Right forelimb (tissue), 1 donor: Measurements from ENCODE around the gene SHC4.
A peak's percentile ranks its signal among the peaks of the same experiment; 100 is the strongest.
"Not testable (repeated sequence)": the region's sequence is repeated elsewhere in the genome, so short reads cannot be mapped to it uniquely, and the experiment has no call there.

ENCODE experiments used
- DNase-seq: peaks from one replicate; pipeline ENCODE4 v3.0.0-alpha.2; 2018

The SHC4 gene

DNA sequence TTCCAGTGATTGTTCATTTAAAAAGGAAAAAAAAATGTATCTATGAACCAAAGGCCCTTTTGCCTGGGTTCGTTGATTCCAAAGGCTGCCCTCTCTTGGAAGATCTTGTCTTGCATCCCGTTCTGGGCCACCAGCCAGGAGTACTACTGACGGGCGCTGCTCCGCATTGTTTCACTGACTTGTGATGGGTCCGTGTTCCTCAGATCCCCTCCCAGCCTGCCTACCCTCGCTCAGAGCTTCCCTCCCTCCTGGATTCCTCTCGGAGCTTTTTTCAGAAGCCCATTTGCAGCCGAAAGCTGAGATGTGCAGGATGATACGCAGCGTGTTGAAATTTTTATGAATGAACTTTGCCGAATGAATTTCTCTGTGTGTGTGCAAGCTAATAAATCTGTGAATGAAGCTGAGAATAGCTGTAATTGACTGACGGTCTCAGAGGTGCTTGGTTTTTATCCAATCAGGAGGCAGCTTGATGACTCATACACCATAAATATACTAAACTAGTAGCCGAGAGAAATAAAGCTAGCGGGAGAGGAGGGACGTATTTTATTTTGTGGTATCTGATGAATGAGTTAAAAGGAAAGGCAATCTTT lies at the start of gene SHC4:
Gene SHC4, minus strand, starts transcription at position 396 of the 590 bp plus-strand sequence. CDS start 904 bp downstream, outside the sequence.
- peak; percentile 85 for DNase-seq

DNA sequence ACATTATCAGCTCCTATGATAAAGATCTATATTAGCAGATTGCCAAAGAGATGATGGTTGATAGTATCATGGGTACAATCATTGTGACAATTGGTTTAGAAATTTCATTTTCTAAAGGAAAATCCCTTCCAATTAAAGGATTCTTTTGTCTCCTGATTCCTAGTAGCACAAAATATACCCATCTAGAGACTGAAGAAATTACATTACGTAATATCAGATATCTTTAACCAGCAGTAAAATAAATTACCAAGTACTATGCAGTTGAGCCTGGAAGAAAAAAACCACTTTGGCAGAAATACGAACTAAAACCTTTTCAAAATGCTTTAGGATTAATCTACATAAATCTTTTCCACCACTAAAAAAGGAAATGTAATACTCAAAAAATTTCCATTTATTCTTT lies 35.6 kb upstream of the SHC4 start:
- DNase-seq = no peak

DNA sequence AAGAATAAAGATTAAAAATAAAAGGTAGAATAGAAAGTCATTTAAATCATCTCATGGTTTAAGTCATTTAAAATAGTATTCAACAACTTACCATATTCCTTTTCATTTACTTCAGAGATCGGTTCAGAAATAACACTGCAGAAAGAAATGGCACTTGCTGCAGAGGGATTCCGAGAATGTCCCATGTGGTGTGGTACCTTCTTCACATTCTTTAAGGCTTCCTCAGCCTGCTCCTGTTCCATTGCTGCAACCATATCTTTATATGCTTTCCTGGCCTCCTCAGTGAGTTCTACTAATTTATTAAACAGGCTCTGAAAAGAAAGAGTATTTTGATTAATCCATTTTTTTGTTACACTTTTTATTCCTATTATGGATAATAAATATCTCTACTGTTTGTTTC lies 32.6 kb upstream of the SHC4 start:
- DNase-seq = no peak

GRCh38 chr15:48993380-48993779 lies 29.7 kb upstream of the SHC4 start:
- no peak for DNase-seq

DNA sequence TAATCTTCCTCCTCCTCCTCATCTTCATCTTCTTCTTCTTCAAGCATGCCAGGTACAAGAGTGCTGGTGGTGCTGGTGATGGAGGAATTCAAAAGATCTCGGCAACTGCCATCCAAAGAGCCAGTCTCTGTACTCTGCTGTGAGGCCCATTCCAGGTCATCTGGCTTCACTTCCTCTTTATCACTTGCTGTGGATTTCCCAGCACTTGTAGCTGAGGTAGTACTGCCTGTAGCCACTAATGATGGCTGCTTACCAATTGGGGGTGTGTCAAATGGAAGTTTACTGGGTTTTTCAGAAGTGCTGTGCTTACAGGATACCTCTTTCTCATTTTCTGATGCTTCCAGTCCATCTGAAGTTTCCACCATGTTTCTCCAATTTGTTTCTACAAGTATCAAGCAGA lies 28.8 kb upstream of the SHC4 start:
- DNase-seq = no peak

DNA sequence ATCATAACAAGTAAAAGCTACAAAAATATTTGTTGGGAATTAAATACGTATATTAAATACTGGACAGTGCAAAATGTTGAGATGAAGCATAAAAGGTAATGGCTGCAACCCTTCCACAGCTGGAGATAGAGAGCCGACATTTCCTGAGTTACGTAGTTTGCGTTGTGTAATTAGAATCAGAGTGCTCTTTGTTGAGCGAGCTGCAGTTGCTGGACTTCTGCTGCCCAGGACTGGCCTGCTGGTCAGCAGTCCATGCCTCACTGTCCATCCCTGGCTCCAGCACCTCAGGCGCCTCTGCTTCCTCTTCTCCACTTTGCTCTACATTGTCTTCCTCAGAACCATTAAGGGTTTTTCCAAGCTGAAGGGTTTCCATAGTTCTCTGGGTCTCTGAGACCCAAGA lies 28.4 kb upstream of the SHC4 start:
- no peak for DNase-seq

GRCh38 chr15:48989170-48989569 lies 25.5 kb upstream of the SHC4 start:
- DNase-seq = no peak

- no peak for DNase-seq
Measured at GRCh38 chr15:48987142-48987541, 23.4 kb upstream of the SHC4 start.

DNA sequence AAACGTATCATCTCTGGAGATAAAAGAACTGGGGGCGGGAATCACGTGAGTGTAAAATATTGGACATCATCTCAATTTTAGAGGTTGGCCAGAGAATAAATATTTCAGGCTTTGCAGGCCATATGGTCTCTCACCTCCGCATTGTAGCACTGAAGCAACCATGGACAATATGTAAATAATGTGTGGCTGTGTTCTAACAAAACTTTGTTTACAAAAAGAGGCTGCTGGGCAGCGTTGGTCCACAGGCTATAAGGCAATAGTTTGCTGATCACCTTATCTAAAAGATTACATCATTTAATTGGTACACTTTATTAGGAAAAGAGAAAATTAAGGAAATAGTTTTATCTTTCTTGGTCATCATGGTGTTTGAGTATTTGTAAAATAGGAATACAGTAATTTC lies 22.5 kb upstream of the SHC4 start:
- DNase-seq = no peak

DNA sequence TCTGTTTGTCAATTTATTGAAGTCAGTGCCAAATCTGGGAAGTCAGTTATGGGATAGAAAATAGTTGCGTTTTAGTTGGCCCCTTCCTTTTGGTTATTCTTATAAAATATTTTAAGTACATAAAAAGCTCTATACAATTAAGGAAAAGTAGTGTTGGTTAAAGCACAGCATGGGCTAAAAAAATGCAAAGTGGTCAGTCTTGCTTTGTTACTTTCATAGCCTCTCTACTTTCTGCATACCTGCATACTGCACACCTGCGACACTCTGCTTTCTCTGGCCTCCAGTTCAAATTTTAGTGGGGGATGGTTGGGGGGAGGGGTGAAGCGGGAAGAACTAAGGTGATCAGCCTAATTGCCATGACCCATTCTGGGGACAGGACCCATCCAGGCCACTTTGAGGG lies 21.8 kb upstream of the SHC4 start:
- no peak for DNase-seq

DNA sequence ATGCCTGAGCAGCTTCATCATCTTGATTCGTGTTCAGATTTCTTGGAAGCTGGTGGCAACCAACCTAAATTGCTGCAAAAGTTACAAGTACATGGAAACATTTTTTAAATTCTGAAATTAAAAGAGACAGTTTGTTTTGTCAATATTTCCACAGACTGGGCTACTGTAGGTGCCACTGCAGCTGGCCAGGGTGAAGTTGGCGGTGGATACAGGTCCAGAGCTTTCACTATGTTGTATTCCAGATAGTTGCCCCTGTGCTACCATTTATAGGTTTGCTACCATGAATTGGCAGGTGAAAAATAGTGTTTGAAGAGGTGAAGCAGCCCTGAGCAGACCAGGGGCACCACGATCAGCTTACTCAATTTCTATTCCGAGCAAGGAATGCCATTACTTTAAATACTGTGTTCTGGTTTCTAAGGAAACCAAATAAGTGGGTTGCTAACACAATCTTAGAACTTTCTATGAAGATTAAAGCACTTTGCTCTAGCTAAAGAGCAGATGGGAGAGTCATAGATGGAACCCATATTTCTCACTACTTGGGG lies 21.2 kb upstream of the SHC4 start:
- no peak for DNase-seq

DNA sequence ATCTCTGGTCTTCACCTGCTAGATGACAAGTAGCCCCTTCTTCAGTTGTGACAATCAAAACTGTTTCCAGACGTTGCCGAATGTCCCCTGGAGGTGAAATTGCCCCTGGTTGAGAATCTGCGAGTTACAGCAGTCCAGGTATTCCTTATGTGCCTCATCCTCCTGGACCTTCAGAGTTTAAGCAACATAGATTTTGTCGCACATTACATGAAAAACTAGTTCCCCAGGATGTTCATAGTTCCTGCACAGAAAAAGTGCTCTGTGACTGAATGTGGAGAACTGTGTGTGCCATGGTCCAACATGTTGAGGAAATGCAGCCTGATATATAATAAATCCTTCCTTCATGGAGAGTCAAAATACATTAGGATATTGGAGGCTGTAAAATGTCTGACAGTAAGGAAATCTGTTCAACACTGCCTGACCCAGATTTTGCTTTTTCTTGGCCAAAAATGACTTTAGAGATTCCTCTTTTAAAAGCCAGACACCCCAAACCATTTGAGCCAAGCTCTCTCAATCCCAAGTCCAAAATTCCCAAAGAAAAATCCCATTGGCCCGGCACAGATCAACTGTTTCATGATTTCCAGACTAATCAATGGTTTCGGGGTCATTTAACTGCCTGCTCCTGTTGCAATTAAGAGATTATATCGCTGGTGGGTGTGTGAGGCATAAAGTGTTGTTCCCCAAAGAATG lies 20.4 kb upstream of the SHC4 start:
- DNase-seq = no peak

DNA sequence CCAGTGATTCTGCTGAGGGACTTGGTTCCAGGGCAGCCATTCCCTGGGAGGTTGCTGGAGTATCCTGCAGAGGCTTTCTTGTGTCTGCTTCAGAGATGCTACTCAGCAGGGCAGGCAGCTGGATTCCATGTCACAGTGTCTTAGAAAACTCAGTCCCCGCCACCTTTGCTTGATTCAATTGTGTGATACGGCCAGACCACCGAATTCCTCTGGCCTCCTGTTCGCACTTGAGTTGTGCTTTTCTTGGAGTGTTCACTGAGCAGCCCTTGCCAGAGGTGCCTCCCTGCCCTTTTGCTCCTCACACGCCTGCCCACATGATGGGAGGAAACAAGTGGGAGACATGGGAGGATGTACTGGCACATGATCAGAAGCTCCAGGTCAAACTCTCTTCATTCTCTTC lies 19.6 kb upstream of the SHC4 start:
- no peak for DNase-seq

- no peak for DNase-seq
Measured at GRCh38 chr15:48981941-48982340, 18.2 kb upstream of the SHC4 start.

- DNase-seq = no peak
Measured at GRCh38 chr15:48978638-48979037, 14.9 kb upstream of the SHC4 start.

- DNase-seq = no peak
Measured at GRCh38 chr15:48976444-48977088, 12.8 kb upstream of the SHC4 start.

- peak; percentile 90 for DNase-seq
Measured at GRCh38 chr15:48975472-48976419, 12.0 kb upstream of the SHC4 start.

DNA sequence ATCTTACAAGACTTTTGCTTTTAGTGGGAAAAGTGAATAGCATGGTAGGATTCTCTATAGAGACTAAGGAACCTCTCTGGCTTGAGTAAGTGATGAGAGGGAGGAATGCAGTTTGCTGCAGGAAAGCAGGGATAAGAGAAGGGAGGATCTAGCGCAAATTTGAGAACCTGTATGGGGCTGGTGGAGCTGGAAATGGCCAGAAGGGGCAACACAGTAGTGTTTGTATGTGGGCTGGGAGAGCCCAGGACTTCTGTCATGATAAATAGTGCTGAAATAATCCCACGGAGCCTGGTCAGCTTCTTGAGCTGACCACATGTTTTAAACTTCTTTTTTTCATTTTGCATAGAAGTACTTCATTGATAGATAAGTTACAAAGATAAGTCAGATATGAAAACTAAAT lies 11.2 kb upstream of the SHC4 start:
- no peak for DNase-seq

GRCh38 chr15:48972750-48973503 lies 9.2 kb upstream of the SHC4 start:
- no peak for DNase-seq

DNA sequence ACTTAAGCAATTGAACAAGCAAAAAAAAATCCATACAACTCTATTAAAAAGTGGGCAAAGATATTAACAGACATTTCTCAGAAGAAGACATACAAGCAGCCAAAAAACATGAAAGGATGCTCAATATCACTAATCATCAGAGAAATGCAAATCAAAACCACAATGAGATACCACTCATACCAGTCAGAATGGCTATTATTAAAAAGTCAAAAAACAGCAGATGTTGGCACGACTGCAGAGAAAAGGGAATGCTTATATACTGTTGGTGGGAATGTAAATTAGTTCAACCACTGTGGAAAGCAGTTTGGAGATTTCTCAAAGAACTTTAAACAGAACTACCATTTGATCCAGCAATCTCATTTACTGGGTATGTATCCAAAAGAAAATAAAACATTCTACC lies 7.2 kb upstream of the SHC4 start:
- DNase-seq = not testable (repeated sequence)

DNA sequence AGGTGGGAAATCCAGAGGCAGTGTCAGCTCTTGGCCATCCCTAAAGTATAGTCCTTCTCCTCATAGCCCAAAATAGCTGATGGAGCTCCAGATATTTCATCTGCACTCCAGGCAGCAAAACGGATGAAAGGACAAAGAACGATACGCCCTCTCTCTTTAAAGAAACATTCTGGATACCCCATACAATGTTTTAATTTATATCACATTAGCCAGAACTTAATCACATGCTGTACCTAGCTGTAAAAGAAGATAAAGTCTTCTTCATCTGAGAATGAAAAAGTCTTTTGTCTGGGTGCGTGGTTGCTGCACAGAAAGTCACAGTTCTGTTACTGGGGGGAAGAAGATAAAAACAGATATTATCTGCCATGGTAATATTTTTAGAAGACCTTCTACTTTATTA lies 4.3 kb upstream of the SHC4 start:
- no peak for DNase-seq

DNA sequence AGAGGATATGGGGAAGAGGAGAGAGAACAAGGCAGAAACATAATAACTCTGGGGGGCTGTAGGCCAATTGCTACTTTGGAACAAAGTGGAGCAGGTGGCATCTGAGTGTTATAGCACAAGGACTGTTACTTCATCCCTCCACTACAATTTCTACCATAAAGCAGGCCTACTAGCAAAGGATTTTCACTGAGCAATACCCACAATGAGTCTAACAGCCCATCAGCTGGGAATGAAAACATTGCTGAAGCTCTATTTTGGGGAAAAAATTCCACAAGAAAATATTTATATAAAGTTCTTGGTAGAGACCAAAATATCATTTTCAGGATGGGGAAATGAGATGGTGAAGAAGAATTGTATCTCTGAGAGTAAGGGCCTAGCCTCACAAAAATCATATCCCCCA lies 3.6 kb upstream of the SHC4 start:
- DNase-seq = no peak
